Liver (tissue), 3 donors: ENCODE results near the gene ITPKC.

Experiments
- FOXA1 ChIP-seq: IDR thresholded peaks from 2 replicates; pipeline ENCODE4 v1.6.1; 2016; ENCODE audit warnings: antibody characterized with exemption
- FOXA2 ChIP-seq: IDR thresholded peaks from 2 replicates; pipeline ENCODE4 v1.6.1; 2016; ENCODE audit warnings: antibody characterized with exemption
- GABPA ChIP-seq, 2 donors: IDR thresholded peaks in 1 of 2; conservative IDR thresholded peaks in 1 of 2; 2 replicates each; pipeline ENCODE4 v1.6.1; 2016; ENCODE audit warnings: antibody characterized with exemption in 2 of 2, mild to moderate bottlenecking in 1 of 2, moderate library complexity in 1 of 2
- HNF4A ChIP-seq, 2 donors: conservative IDR thresholded peaks; 2 replicates each; pipeline ENCODE4 v1.6.1; 2016; ENCODE audit warnings: antibody characterized with exemption in 2 of 2, mild to moderate bottlenecking in 2 of 2
- TAF1 ChIP-seq: conservative IDR thresholded peaks from 2 replicates; pipeline ENCODE4 v1.6.1; 2016; ENCODE audit warnings: antibody characterized with exemption, mild to moderate bottlenecking
- YY1 ChIP-seq: IDR thresholded peaks from 2 replicates; pipeline ENCODE4 v1.6.1; 2016; ENCODE audit warnings: antibody characterized with exemption, mild to moderate bottlenecking
- TF ChIP-seq, protein P1 (sequence below): fragments of 150-350 bp; IDR thresholded peaks from 2 replicates; pipeline ENCODE4 v1.5.1; 2017; ENCODE audit warnings: improper control_type of control experiment, low read depth, low read length; ENCODE audit not compliant: missing input control
- TF ChIP-seq, protein P2 (sequence below): IDR thresholded peaks from 2 replicates; pipeline ENCODE4 v1.6.1; 2016; ENCODE audit warnings: antibody characterized with exemption
- TF ChIP-seq, protein P3 (sequence below): IDR thresholded peaks from 2 replicates; pipeline ENCODE4 v1.6.1; 2016; ENCODE audit warnings: antibody characterized with exemption, mild to moderate bottlenecking
- donor health status: healthy.
- donor health status: healthy.

DNA sequence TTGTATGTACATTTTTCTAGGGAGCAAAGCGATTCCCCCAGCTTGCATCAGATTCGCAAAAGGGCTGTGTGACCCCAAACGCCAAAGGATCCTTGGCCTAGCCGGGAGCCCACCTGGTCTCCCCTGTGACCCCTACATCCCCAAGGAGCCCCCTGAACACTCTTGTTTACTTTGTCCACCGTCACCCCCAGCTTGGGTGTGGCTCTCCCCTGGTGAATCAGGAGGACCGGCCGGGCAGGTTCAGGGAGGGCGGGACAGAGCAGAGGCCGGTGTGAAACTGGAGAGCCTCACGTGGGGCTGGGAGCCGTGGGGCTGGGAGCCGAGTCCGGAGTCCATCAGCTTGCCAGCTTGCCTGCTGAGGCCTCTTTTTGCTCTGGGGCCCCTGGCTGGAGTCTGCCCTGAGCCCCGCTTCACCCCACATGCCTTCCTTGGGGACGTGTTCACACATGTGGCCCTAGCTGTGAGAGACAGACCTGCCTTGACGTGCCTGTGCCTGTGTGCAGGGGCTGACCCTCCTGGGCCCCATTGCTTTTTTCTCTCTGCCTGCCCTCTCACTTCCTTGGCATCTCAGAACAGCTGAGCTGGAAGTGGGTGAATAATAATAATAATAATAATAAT is 2.0 kb downstream of the ITPKC start:
- TF ChIP-seq, protein P1, sequence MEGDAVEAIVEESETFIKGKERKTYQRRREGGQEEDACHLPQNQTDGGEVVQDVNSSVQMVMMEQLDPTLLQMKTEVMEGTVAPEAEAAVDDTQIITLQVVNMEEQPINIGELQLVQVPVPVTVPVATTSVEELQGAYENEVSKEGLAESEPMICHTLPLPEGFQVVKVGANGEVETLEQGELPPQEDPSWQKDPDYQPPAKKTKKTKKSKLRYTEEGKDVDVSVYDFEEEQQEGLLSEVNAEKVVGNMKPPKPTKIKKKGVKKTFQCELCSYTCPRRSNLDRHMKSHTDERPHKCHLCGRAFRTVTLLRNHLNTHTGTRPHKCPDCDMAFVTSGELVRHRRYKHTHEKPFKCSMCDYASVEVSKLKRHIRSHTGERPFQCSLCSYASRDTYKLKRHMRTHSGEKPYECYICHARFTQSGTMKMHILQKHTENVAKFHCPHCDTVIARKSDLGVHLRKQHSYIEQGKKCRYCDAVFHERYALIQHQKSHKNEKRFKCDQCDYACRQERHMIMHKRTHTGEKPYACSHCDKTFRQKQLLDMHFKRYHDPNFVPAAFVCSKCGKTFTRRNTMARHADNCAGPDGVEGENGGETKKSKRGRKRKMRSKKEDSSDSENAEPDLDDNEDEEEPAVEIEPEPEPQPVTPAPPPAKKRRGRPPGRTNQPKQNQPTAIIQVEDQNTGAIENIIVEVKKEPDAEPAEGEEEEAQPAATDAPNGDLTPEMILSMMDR: no peak
- TF ChIP-seq TAF1: no peak
- peak; percentile 30 for TF ChIP-seq FOXA1
- TF ChIP-seq, protein P2, sequence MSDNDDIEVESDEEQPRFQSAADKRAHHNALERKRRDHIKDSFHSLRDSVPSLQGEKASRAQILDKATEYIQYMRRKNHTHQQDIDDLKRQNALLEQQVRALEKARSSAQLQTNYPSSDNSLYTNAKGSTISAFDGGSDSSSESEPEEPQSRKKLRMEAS: peak; percentile 68
- peak in 1 of 2 donors; percentile 67 for TF ChIP-seq GABPA (IDR thresholded peaks at IDR 0.05 in 1 of 2, conservative IDR thresholded peaks at IDR 0.05 in 1 of 2)
- TF ChIP-seq, protein P3, sequence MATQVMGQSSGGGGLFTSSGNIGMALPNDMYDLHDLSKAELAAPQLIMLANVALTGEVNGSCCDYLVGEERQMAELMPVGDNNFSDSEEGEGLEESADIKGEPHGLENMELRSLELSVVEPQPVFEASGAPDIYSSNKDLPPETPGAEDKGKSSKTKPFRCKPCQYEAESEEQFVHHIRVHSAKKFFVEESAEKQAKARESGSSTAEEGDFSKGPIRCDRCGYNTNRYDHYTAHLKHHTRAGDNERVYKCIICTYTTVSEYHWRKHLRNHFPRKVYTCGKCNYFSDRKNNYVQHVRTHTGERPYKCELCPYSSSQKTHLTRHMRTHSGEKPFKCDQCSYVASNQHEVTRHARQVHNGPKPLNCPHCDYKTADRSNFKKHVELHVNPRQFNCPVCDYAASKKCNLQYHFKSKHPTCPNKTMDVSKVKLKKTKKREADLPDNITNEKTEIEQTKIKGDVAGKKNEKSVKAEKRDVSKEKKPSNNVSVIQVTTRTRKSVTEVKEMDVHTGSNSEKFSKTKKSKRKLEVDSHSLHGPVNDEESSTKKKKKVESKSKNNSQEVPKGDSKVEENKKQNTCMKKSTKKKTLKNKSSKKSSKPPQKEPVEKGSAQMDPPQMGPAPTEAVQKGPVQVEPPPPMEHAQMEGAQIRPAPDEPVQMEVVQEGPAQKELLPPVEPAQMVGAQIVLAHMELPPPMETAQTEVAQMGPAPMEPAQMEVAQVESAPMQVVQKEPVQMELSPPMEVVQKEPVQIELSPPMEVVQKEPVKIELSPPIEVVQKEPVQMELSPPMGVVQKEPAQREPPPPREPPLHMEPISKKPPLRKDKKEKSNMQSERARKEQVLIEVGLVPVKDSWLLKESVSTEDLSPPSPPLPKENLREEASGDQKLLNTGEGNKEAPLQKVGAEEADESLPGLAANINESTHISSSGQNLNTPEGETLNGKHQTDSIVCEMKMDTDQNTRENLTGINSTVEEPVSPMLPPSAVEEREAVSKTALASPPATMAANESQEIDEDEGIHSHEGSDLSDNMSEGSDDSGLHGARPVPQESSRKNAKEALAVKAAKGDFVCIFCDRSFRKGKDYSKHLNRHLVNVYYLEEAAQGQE: no peak
- TF ChIP-seq YY1: peak; percentile 54
- TF ChIP-seq FOXA2: peak; percentile 71
- TF ChIP-seq HNF4A (conservative IDR thresholded peaks at IDR 0.05): peak; percentile 89 to 94
